Thymus (tissue), 11 donors: ENCODE data around the gene PDE10A. TPM values are rescaled to one million over a fixed set of nuclear protein-coding genes. Genes with fewer than 3 reads are reported as not detected.

Source experiments
- DNase-seq, 9 donors: peaks; one replicate each; pipeline ENCODE4 v3.0.0-alpha.2; 2013; ENCODE audit warnings: low spot score in 9 of 9, low read depth in 6 of 9, missing footprints in 1 of 9
- H3K27ac ChIP-seq, 2 donors: one replicate each; pipeline ENCODE4 v1.5.1; 2013; ENCODE audit warnings: control low read depth in 1 of 2, low read depth in 1 of 2, low read length in 1 of 2, mild to moderate bottlenecking in 1 of 2, moderate library complexity in 1 of 2
- H3K27me3 ChIP-seq, 2 donors: one replicate each; pipeline ENCODE4 v1.5.1; 2013; ENCODE audit warnings: low read length in 1 of 2; ENCODE audit not compliant: control insufficient read depth in 2 of 2, insufficient read depth in 1 of 2
- H3K36me3 ChIP-seq, 2 donors: one replicate each; pipeline ENCODE4 v1.5.1; 2013; ENCODE audit warnings: low read length in 1 of 2, mild to moderate bottlenecking in 1 of 2, moderate library complexity in 1 of 2; ENCODE audit not compliant: control insufficient read depth in 2 of 2, insufficient read depth in 2 of 2
- H3K4me1 ChIP-seq, 2 donors: one replicate each; pipeline ENCODE4 v1.5.1; 2013; ENCODE audit warnings: low read length in 2 of 2; ENCODE audit not compliant: control insufficient read depth in 2 of 2, insufficient read depth in 2 of 2
- H3K4me3 ChIP-seq, 2 donors: one replicate each; pipeline ENCODE4 v1.5.1; 2013; ENCODE audit warnings: low read length in 2 of 2, control low read depth in 1 of 2, mild to moderate bottlenecking in 1 of 2
- H3K9me3 ChIP-seq, 2 donors: one replicate each; pipeline ENCODE4 v1.5.1; 2013; ENCODE audit warnings: low read length in 1 of 2, mild to moderate bottlenecking in 1 of 2; ENCODE audit not compliant: control insufficient read depth in 2 of 2, insufficient read depth in 1 of 2
- WGBS: extraction: QIAGEN DNeasy Blood & Tissue Kit; methylation state at CpG from one replicate; pipeline ENCODE4 v1.1.7; 2013; 5-methylcytosine and 5-hydroxymethylcytosine counted together
- polyA plus RNA-seq: library from polyadenylated mRNA; stranded (reverse); fragments of 200-250 nt; gene quantifications from one replicate; pipeline ENCODE4 v1.2.3, GENCODE V29; 2013
- total RNA-seq: library from RNA; stranded (reverse); fragments of 120-200 nt; gene quantifications from one replicate; pipeline ENCODE4 v1.2.4, GENCODE V29; 2013
- donor health status: healthy.

PDE10A gene
- total and polyA plus RNA-seq, 2 donors: 0.94 to 3.2 TPM

DNA sequence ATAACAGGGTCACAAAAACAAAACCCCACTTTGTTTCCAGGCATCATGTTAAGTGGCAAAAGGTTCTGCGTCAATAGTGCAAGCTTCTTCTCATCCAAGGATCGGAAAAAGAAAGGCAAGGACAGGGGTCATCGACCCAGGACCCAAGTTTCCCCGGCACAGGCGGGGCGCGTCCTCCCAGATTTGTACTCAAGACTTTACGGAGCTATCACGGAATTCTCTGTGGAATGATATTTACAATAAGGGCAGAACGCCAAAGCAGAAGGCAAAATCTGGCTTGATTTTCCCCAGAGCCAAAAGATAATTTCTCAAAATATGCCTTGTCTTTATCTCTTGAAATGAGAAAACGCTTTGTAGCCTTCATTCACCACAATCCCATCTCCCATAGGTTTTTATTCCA lies 25.5 kb downstream of the PDE10A start:
- no peak overlapping the region for H3K4me3 ChIP-seq
- H3K36me3 ChIP-seq: no peaks in the 10 kb centered on the region
- peaks cover 0 to 4% of the 10 kb centered on the region in 2 donors for H3K27me3 ChIP-seq
- H3K4me1 ChIP-seq: no peaks in the 10 kb centered on the region
- DNase-seq: no peak
- H3K27ac ChIP-seq: no peak overlapping the region
- no peaks in the 10 kb centered on the region for H3K9me3 ChIP-seq
- 91% methylated on average over 11 of the region's 11 CpGs for WGBS

DNA sequence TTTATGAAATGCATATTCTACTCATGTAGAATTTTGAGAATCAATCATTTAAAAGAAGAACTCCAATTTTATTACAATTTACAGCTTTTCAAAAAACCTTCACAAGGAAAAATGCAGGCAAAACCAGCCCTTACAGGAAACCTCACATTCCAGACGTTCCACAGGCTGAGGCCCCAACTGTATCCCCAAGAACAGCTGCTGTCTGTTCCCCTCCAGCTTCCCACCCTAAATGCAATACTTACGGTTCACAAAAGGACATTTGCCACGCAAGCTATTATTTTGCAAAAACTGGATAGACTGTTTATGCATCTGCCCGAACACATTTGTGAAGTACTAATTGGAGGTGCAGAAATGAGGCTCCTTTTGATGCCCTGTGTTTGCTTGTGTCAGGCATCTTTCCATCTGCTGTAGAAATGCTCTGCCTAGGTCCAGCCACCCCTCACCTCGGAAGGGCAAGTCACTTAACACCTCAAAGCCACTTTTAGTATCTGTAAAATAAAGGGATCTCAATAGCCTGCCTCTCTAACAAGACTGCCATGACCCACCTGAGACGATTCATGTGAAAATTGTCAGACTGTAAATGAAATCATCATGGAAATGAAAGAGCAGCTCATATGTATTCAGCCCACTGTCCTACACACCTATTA lies 26.5 kb downstream of the PDE10A start:
- Histone ChIP-seq H3K4me1 (no peaks in the 10 kb centered on the region), H3K27me3 (peaks cover 0 to 4% of the 10 kb centered on the region in 2 donors), H3K36me3 (no peaks in the 10 kb centered on the region), H3K9me3 (no peaks in the 10 kb centered on the region), H3K4me3 (no peak overlapping the region), H3K27ac (no peak overlapping the region)
- DNase-seq: no peak
- WGBS: 84% methylated on average over 6 of the region's 6 CpGs

DNA sequence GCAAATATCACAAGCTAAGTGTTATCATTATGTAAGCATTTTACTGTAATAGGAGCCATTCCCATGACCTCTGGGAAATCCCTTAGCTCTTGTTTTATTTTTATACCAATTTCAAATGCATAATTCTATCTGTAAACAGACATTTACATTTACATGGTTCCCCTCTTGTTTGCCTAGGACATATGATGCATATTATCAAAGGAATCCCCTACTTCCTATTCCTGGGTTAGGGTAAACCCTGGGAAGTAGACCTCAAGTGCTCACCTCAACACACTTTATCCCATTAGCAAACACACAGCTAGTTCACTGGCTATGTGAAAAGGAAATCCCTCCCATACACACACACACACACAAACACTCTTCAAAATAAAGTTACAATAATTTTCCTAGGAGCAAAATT lies 27.1 kb downstream of the PDE10A start:
- Histone ChIP-seq H3K4me1 (no peaks in the 10 kb centered on the region), H3K4me3 (no peak overlapping the region), H3K27ac (no peak overlapping the region), H3K36me3 (no peaks in the 10 kb centered on the region), H3K9me3 (no peaks in the 10 kb centered on the region), H3K27me3 (peaks cover 0 to 4% of the 10 kb centered on the region in 2 donors)
- DNase-seq: no peak

DNA sequence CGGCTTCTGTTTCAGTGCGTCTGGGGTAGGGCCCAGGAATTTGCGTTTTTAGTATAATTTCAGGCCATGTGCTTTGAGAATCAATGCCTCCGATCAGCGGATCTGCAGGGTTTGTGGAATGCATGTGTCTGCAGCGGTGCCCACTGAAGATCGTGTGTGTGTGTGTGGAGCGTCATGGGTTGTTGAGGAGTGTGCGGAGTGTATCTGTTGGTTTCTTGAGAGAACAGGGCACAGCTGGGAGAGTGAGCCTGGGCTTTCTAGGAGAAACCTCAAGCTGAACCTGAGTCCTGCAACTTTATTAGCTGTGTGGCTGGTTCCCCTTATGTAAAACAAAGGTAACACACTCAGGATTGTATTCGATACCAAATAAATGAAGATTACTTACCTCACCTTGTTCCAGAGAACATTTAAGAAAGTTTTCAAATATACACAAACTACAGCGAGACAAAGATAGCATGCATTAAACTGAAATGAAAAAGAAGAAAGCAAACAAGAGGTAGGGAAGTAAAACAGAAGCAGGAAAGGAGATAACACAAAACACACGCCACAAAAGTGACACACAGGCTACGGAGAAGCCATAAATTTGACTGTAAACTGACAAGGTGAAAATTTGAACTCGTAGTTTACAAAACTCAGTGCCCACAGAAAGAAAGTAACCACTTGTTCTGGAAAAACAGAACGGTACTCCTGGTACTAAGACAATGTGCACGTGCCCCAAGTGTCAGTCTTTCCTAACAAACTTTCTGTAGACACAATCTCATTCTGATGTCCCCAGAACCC lies 28.8 kb downstream of the PDE10A start:
- WGBS: 8% methylated on average over 16 of the region's 16 CpGs
- no peaks in the 10 kb centered on the region for H3K4me1 ChIP-seq
- peaks cover 0 to 4% of the 10 kb centered on the region in 2 donors for H3K27me3 ChIP-seq
- H3K27ac ChIP-seq: no peak overlapping the region
- DNase-seq: no peak
- H3K4me3 ChIP-seq: no peak overlapping the region
- no peaks in the 10 kb centered on the region for H3K36me3 ChIP-seq
- H3K9me3 ChIP-seq: no peaks in the 10 kb centered on the region

DNA sequence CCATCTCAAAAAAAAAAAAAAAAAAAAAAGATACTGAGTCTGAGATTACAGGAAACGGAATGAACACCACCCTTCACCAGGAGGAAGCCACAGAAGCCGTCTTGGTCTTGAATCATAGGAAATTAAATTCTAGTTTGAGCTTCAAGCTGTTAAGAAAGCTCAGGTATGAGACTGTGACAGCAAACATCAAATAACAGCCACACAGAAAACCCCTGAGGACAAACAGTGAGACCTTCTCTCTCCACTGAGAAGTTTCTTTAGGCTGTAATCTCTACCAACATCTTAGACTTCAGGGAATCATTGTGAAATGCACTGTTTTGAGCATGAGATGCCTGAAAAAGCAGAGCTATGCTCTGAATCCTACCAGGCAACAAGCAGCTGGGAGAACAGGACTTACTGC lies 30.8 kb downstream of the PDE10A start:
- H3K27me3 ChIP-seq: peaks cover 0 to 4% of the 10 kb centered on the region in 2 donors
- no peaks in the 10 kb centered on the region for H3K9me3 ChIP-seq
- no peak overlapping the region for H3K27ac ChIP-seq
- 2% methylated on average over 2 of the region's 2 CpGs for WGBS
- H3K4me1 ChIP-seq: no peaks in the 10 kb centered on the region
- no peaks in the 10 kb centered on the region for H3K36me3 ChIP-seq
- H3K4me3 ChIP-seq: no peak overlapping the region
- peak in 2 of 9 donors; percentile 3 to 40 for DNase-seq

DNA sequence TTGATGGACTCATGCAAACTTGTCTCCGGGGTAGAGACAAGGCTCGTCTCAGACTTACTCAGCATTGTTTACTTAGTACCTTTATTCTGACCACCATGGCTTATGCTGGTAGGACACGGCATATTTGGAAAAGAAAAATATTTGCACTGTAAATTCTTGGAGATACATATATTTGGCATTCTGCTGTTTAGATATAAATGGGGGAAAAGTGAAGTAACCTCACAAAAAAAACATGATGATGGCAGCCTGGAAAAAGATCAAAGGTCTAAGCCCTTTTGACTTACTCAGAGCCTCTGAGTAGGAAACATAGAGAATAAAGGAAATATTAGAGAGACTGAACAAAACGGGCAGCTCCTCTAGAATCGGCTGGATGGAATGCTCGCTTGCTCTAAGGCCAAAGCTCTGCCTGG lies 32.5 kb downstream of the PDE10A start:
- Histone ChIP-seq H3K4me1 (no peaks in the 10 kb centered on the region), H3K36me3 (no peaks in the 10 kb centered on the region), H3K27me3 (peaks cover 0 to 4% of the 10 kb centered on the region in 2 donors), H3K9me3 (no peaks in the 10 kb centered on the region), H3K27ac (no peak overlapping the region), H3K4me3 (no peak overlapping the region)
- no peak for DNase-seq
- WGBS: 96% methylated on average over 6 of the region's 6 CpGs

DNA sequence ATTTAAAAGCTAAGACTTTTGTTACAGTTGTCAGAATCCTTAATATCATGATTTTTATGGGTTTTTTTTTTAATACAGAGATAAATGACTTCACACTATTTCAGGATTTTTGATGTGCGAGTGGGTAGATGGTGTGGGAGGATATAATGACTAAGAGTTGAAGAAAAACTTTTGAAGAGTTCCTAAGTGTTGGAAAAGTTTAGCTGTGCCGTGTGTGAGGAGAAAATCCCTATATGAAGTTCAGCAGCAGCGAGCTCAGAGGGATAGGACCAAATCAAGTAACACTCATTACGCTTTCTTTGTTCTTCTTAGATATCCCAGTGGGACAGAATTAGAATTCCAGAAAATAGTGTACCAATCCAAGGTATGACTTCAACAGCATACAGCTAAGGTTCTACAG lies 34.1 kb downstream of the PDE10A start:
- no peak overlapping the region for H3K4me3 ChIP-seq
- H3K27me3 ChIP-seq: peaks cover 0 to 2% of the 10 kb centered on the region in 2 donors
- H3K27ac ChIP-seq: no peak overlapping the region
- H3K36me3 ChIP-seq: no peaks in the 10 kb centered on the region
- WGBS: 95% methylated on average over 4 of the region's 4 CpGs
- DNase-seq: no peak
- no peaks in the 10 kb centered on the region for H3K4me1 ChIP-seq
- H3K9me3 ChIP-seq: peaks cover 0 to 5% of the 10 kb centered on the region in 2 donors

DNA sequence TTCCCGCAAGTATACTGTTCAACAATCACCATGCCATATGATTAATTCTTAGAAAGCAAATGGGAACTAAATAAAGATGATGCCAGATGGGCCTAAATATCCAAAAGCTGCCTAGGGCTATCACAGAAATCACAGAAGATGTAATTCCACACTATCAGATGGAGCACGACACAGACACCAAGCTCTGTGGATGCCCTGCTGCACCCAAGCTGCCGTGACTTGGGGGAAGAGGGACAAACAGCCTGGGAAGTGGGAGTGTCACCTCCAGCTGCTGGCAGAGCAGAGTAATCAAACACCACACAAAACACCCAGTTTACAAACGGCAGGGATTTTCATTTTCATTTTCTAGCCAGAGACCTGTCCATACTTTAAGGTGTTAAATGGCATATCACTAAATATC lies 35.7 kb downstream of the PDE10A start:
- Histone ChIP-seq H3K4me1 (no peaks in the 10 kb centered on the region), H3K27ac (no peak overlapping the region), H3K27me3 (no peaks in the 10 kb centered on the region), H3K36me3 (no peaks in the 10 kb centered on the region), H3K4me3 (no peak overlapping the region), H3K9me3 (peaks cover 0 to 8% of the 10 kb centered on the region in 2 donors)
- 90% methylated on average over 4 of the region's 4 CpGs for WGBS
- DNase-seq: no peak

GRCh38 chr6:165626711-165627110 lies 36.3 kb downstream of the PDE10A start:
- Histone ChIP-seq H3K27ac (no peak overlapping the region), H3K27me3 (no peaks in the 10 kb centered on the region), H3K36me3 (no peaks in the 10 kb centered on the region), H3K9me3 (peaks cover 0 to 8% of the 10 kb centered on the region in 2 donors), H3K4me1 (no peaks in the 10 kb centered on the region), H3K4me3 (no peak overlapping the region)
- 78% methylated on average over 6 of the region's 6 CpGs for WGBS
- DNase-seq: no peak
